Neuron (in vitro differentiated cells): ENCODE measurements around the gene SHISA6.

ENCODE experiments used
- H2AFZ ChIP-seq: one replicate; pipeline ENCODE4 v1.6.1; 2013; ENCODE audit warnings: low read depth, mild to moderate bottlenecking, inconsistent platforms, low read length, moderate library complexity
- H3K27me3 ChIP-seq: one replicate; pipeline ENCODE4 v1.6.1; 2013; ENCODE audit warnings: low read length; ENCODE audit not compliant: insufficient read depth
- H3K36me3 ChIP-seq: one replicate; pipeline ENCODE4 v1.6.1; 2013; ENCODE audit warnings: low read length; ENCODE audit not compliant: insufficient read depth
- H3K4me1 ChIP-seq: one replicate; pipeline ENCODE4 v1.6.1; 2013; ENCODE audit warnings: low read length; ENCODE audit not compliant: insufficient read depth
- H3K4me3 ChIP-seq: 2 replicates; pipeline ENCODE4 v1.5.1; 2013; ENCODE audit warnings: mild to moderate bottlenecking, low read length, moderate library complexity
- H3K9me3 ChIP-seq: one replicate; pipeline ENCODE4 v1.6.1; 2013; ENCODE audit warnings: low read length

Gene SHISA6

DNA sequence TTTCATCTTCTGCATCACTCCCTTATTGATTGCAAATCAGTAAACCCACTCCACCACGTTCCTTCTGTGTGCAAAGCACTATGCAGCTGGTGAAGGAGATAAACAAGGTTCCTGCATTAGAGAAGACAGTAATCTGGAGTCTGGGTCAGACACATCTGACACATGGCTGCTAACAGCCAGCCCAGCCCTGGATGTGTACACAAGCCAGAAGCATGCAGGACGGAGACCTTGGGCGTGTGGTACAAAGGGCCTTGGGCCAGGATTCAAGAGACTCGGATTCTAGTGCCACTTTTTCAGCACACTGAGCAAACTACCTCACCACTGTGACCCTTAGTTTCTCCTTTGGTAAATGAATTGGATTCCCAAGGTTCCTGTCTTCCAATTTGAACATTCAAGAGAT lies 270.7 kb downstream of the SHISA6 start:
- H3K9me3 ChIP-seq = no peaks in the 10 kb centered on the region
- no peaks in the 10 kb centered on the region for H3K4me1 ChIP-seq
- no peaks in the 10 kb centered on the region for H3K27me3 ChIP-seq
- H2AFZ ChIP-seq = no peak overlapping the region
- H3K4me3 ChIP-seq = no peak overlapping the region
- no peaks in the 10 kb centered on the region for H3K36me3 ChIP-seq

DNA sequence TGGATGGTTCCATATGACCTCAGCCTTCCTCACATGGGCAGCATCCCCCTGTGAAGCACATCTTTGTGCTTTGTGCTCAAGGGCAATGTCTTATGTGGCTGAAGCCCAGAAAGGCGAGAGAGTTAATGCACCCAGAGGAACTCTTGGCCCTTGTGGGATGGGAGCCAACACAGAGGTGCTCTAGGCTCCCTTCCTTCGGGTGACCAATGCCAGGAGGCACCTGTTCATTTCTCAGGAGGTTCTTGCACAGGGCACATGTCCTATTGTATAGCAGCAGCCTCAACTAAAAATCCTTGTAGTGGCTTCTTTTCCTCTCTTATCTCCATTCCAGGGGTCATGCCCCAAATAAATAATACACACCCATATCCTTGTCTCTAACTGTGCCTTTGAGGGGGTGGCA lies 273.6 kb downstream of the SHISA6 start:
- H3K4me1 ChIP-seq = no peaks in the 10 kb centered on the region
- no peaks in the 10 kb centered on the region for H3K36me3 ChIP-seq
- no peak overlapping the region for H2AFZ ChIP-seq
- no peaks in the 10 kb centered on the region for H3K9me3 ChIP-seq
- H3K27me3 ChIP-seq = no peaks in the 10 kb centered on the region
- H3K4me3 ChIP-seq = no peak overlapping the region

DNA sequence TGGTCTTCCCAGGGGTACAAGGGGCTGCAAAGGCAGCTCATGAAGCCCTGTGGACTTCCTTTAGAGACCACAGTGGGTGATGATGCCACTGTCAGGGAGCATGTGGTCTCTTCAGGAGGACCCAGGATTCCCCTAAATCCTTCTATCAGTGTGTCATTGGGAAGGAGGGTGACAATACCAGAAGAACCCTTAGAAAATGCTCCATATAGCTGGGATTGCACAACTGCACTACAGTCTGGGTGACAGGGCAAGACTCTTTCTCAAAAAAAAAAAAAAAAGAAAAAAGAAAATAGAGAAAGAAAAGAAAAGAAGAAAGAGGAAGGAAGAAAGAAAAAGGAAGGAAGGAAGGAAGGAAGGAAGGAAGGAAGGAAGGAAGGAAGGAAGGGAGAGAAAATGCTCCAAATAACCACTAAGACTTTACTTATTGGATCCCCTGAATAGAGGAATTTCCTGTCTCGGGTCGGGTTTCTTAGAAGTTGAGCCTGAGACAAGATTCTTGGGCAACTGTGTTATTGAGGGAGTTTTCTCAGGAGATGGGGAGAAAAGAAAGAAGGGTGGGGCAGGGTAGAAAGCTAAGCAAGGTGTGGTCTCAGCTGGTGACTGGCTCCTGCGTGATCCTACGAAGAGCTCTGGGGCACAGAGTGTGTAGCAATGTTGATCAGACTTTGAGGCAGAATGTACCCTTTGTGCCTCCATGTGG lies 274.1 kb downstream of the SHISA6 start:
- no peaks in the 10 kb centered on the region for H3K27me3 ChIP-seq
- no peaks in the 10 kb centered on the region for H3K4me1 ChIP-seq
- H3K4me3 ChIP-seq = no peak overlapping the region
- no peaks in the 10 kb centered on the region for H3K9me3 ChIP-seq
- no peaks in the 10 kb centered on the region for H3K36me3 ChIP-seq
- no peak overlapping the region for H2AFZ ChIP-seq

DNA sequence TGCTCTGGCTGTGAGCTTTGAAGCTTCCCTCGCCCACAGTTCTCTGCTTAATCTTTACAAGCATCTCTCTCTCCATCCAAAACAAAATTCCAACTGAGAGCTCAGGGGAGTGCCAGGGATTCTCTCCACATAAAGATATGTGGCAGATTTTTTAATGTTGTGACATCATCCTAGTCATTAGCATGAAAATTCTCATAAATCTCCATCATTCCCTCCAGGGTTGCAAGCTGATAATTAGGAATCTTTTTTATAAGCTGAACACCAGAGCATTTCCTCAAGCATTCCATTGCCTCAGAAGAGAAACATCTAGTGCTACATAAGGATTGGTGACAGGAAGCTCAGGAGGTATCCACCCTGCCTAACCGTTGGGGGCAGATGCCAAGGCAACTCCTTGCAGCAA lies 274.9 kb downstream of the SHISA6 start:
- Histone ChIP-seq H3K4me3 (no peak overlapping the region), H3K36me3 (no peaks in the 10 kb centered on the region), H3K9me3 (no peaks in the 10 kb centered on the region), H3K4me1 (no peaks in the 10 kb centered on the region), H3K27me3 (no peaks in the 10 kb centered on the region), H2AFZ (no peak overlapping the region)

DNA sequence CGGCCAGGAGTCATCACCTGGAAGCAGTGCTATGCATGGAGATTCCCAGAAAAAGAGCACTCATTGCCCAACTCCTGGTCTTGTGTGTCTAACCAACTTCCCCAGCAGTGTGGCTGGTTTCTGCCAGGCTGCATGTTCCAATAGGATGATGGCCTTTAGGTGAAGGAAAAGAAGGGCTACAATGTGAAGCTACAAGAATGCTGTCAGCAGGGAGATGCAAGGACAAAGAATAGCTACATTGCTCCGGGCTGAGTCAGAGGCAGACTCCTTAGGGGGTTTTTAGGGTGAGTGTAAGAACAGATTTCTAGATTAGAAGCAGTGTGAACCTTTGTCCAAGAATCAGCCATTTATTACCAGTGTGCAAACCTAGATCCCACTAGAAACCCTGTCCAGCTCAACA lies 294.2 kb downstream of the SHISA6 start:
- Histone ChIP-seq H3K4me3 (no peak overlapping the region), H3K9me3 (no peaks in the 10 kb centered on the region), H3K4me1 (no peaks in the 10 kb centered on the region), H2AFZ (no peak overlapping the region), H3K27me3 (no peaks in the 10 kb centered on the region), H3K36me3 (no peaks in the 10 kb centered on the region)

DNA sequence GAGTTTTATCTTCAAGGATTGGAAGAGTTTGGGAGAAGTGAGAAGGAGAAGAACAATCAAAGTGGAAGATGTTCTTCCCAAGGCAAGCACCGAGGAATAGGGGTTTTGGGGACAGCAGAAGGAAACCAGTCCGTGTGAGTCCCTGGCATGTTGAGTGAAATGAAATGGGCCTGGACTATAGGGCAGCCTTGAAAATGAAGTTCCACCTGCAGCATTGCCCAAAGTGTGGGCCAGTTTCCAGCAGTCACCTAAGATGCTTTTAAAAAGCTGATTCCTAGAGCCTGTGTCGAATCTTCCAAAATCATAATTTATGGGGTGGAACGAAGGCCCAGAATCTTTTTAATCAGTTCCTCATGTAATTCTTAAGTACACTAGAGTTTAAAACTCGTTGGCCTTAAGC lies 297.4 kb downstream of the SHISA6 start:
- Histone ChIP-seq H3K9me3 (peaks cover 1% of the 10 kb centered on the region), H3K27me3 (no peaks in the 10 kb centered on the region), H3K36me3 (no peaks in the 10 kb centered on the region), H3K4me1 (no peaks in the 10 kb centered on the region), H3K4me3 (no peak overlapping the region), H2AFZ (no peak overlapping the region)

DNA sequence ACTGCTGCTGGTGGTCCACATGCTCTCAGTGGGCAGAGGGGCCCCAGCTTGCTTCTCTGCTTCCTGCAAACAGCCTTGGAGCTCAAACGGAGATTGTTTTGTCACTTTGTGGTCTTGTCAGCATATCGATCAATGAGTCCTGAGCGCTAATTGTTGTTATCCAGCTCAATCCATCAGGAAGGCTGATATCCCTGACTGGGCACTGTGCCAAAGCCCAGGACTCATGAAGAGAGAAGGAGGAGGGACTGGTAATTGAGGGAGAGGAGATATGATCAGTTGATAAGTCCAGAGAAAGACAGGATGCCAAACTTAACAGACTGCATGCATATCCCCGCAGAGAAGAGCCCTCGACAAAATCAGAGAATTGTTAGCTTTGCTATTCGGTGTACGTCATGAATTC lies 298.6 kb downstream of the SHISA6 start:
- H3K4me1 ChIP-seq = no peaks in the 10 kb centered on the region
- no peak overlapping the region for H2AFZ ChIP-seq
- no peaks in the 10 kb centered on the region for H3K36me3 ChIP-seq
- no peak overlapping the region for H3K4me3 ChIP-seq
- peaks cover 1% of the 10 kb centered on the region for H3K9me3 ChIP-seq
- no peaks in the 10 kb centered on the region for H3K27me3 ChIP-seq

DNA sequence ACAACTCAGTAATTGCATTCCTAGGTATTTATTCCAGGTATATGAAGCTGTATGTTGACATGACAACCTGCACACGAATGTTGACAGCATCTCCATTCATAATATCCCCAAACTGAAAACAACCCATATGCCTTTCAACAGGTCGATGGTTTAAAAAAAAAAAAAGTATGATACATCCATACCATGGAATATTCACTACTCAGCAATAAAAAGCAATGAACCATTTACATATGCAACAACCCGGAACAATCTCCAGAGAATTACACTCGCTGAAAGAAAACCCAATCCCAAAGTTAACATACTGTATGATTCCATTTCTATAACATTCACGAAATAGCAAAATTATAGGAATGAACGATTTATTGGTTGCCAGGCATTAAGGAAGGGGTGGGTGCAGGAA lies 304.0 kb downstream of the SHISA6 start:
- H3K27me3 ChIP-seq = no peaks in the 10 kb centered on the region

DNA sequence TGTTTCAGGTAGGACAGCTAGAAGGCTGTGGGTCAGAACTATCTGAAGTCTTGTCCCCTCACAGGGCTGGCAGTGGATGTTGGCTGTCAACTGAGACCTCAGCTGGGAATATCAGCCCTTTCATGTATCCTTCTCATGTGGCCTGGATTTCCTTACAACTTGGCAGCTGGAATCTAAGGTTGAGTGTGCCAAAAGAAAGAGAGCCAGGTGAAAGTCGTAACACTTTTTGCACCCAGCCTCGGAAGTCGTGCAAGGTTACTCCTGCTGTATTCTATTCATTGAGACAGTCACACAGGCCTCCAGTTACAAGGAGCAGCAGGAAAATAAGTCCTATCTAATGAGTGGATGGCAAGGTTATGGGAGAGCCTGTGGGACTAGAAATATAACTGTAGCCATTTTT lies 304.7 kb downstream of the SHISA6 start:
- no peak overlapping the region for H2AFZ ChIP-seq
- no peaks in the 10 kb centered on the region for H3K36me3 ChIP-seq
- no peak overlapping the region for H3K4me3 ChIP-seq
- peaks cover 1% of the 10 kb centered on the region for H3K9me3 ChIP-seq
- no peaks in the 10 kb centered on the region for H3K4me1 ChIP-seq
- H3K27me3 ChIP-seq = no peaks in the 10 kb centered on the region

More for the DNA sequence above, 304.0 kb downstream of the SHISA6 start:
- Histone ChIP-seq H3K4me1 (no peaks in the 10 kb centered on the region), H3K4me3 (no peak overlapping the region), H2AFZ (no peak overlapping the region), H3K9me3 (peaks cover 1% of the 10 kb centered on the region), H3K36me3 (no peaks in the 10 kb centered on the region)

DNA sequence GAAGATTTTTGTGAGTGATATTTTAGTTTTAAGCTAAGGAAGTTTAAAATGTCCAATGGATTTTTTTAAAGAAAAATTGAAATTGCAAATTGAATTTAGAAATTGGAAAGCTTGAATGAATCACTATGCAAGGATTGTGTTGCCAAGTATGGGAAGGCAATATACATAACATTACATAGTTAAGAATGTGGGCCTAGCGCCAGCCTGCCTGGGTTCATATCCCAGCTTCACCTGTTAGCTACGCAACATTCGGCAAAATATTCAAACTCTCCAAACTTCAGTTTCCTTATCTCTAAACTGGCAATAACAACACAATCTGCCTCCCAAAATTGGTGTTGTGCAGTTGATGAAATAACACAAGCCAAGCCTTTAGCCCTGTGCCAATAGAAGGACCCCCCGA lies 306.8 kb downstream of the SHISA6 start:
- Histone ChIP-seq H3K36me3 (no peaks in the 10 kb centered on the region), H3K27me3 (no peaks in the 10 kb centered on the region), H3K4me1 (no peaks in the 10 kb centered on the region), H2AFZ (no peak overlapping the region), H3K9me3 (no peaks in the 10 kb centered on the region), H3K4me3 (no peak overlapping the region)

DNA sequence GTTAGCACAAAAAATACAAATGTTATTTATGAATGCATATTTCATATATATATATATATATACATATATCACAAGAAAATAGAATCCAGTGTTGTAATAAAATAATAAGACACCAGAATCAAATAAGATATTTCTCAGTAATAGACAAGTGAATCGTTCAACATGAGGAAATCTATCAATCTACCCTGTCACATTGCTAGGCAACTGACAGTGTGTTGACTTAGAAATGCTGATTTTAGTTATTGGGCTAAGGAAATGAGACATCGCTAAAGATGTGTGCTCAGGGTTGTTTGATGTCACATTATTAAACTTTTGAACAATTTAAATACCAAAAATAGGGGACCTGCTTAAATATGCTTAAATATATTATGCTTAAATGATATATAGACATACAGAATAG lies 307.4 kb downstream of the SHISA6 start:
- Histone ChIP-seq H3K27me3 (no peaks in the 10 kb centered on the region), H3K4me1 (no peaks in the 10 kb centered on the region), H3K4me3 (no peak overlapping the region), H3K36me3 (no peaks in the 10 kb centered on the region), H3K9me3 (no peaks in the 10 kb centered on the region), H2AFZ (no peak overlapping the region)

DNA sequence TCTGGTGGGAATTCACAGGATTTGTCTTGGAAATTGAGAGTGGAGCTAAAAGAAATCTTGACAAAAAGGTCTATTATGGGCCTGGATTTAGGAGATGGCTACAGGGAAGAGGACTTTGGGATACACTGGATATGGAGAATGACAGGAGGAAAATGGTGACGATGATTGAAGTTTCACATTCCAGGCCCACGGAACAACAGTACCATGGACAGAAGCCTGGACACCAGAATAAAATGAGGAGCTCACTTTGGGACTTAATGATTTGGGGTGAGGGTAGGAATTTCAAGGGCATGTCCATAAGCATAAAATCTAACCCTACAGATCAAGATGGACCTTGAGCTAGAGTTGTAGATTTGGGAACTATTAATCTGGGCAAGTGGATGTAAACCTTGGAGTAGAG lies 309.4 kb downstream of the SHISA6 start:
- Histone ChIP-seq H3K36me3 (no peaks in the 10 kb centered on the region), H3K27me3 (no peaks in the 10 kb centered on the region), H3K4me3 (no peak overlapping the region), H3K4me1 (no peaks in the 10 kb centered on the region), H2AFZ (no peak overlapping the region), H3K9me3 (no peaks in the 10 kb centered on the region)

DNA sequence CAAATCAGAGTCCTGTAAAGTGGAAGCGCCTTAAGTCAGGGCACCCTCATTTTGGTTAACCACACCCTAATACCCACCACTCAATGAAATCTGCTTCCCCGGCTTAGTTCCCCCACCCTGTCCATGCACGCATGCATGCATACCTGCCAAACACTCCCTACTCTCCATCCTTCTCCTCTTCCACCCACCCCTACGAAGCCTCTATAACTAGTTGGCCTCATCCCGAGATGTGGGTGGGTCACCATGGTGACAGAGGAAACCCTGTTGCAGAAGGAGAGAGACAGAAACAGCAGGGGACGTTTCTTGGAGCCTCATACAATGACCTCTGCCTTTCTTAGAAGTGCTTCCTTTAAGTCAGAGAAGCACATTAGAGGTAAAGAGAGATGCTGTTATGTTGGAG lies 310.4 kb downstream of the SHISA6 start:
- H3K4me3 ChIP-seq = no peak overlapping the region
- no peaks in the 10 kb centered on the region for H3K4me1 ChIP-seq
- H2AFZ ChIP-seq = no peak overlapping the region
- H3K27me3 ChIP-seq = no peaks in the 10 kb centered on the region
- H3K36me3 ChIP-seq = no peaks in the 10 kb centered on the region
- H3K9me3 ChIP-seq = no peaks in the 10 kb centered on the region

DNA sequence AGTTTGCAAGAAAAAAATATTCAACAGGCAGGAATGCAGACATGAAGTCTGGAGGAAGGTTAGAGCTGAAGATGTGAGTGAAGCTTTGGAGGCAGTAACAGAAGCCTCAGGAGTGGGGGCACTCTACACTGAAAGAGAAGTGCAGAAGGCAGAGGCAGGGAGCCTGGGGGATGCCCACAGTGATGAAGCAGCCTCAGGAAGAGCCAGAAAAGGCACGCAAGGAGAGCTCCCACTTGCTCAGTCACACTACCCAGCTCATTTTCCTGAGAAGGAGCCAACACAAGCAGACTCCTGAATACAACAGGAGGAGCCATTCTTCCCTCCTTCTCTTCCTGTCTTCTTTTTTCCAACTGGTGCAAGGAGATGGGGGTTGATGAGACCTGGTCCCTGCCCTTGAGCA lies 312.1 kb downstream of the SHISA6 start:
- no peaks in the 10 kb centered on the region for H3K4me1 ChIP-seq
- no peaks in the 10 kb centered on the region for H3K27me3 ChIP-seq
- no peak overlapping the region for H2AFZ ChIP-seq
- H3K9me3 ChIP-seq = no peaks in the 10 kb centered on the region
- H3K36me3 ChIP-seq = no peaks in the 10 kb centered on the region
- H3K4me3 ChIP-seq = no peak overlapping the region
